Measurements from ENCODE around the gene ADAMTSL1.

Gene ADAMTSL1

DNA sequence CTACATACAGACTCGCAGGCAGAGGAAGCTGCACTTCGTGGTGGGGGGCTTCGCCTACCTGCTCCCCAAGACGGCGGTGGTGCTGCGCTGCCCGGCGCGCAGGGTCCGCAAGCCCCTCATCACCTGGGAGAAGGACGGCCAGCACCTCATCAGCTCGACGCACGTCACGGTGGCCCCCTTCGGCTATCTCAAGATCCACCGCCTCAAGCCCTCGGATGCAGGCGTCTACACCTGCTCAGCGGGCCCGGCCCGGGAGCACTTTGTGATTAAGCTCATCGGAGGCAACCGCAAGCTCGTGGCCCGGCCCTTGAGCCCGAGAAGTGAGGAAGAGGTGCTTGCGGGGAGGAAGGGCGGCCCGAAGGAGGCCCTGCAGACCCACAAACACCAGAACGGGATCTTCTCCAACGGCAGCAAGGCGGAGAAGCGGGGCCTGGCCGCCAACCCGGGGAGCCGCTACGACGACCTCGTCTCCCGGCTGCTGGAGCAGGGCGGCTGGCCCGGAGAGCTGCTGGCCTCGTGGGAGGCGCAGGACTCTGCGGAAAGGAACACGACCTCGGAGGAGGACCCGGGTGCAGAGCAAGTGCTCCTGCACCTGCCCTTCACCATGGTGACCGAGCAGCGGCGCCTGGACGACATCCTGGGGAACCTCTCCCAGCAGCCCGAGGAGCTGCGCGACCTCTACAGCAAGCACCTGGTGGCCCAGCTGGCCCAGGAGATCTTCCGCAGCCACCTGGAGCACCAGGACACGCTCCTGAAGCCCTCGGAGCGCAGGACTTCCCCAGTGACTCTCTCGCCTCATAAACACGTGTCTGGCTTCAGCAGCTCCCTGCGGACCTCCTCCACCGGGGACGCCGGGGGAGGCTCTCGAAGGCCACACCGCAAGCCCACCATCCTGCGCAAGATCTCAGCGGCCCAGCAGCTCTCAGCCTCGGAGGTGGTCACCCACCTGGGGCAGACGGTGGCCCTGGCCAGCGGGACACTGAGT, 303.2 kb downstream of the ADAMTSL1 start:
- DNase-seq (ENCODE audit: low read depth in 2 of 2): no peak
- TF ChIP-seq, protein P1, sequence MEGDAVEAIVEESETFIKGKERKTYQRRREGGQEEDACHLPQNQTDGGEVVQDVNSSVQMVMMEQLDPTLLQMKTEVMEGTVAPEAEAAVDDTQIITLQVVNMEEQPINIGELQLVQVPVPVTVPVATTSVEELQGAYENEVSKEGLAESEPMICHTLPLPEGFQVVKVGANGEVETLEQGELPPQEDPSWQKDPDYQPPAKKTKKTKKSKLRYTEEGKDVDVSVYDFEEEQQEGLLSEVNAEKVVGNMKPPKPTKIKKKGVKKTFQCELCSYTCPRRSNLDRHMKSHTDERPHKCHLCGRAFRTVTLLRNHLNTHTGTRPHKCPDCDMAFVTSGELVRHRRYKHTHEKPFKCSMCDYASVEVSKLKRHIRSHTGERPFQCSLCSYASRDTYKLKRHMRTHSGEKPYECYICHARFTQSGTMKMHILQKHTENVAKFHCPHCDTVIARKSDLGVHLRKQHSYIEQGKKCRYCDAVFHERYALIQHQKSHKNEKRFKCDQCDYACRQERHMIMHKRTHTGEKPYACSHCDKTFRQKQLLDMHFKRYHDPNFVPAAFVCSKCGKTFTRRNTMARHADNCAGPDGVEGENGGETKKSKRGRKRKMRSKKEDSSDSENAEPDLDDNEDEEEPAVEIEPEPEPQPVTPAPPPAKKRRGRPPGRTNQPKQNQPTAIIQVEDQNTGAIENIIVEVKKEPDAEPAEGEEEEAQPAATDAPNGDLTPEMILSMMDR (IDR thresholded peaks at IDR 0.05; ENCODE audit: low read depth, low read length): no peak
- H3K4me3 ChIP-seq (replicated peaks in 1 of 2; ENCODE audit: low read depth in 2 of 2, low read length in 2 of 2): no peak overlapping the region

DNA sequence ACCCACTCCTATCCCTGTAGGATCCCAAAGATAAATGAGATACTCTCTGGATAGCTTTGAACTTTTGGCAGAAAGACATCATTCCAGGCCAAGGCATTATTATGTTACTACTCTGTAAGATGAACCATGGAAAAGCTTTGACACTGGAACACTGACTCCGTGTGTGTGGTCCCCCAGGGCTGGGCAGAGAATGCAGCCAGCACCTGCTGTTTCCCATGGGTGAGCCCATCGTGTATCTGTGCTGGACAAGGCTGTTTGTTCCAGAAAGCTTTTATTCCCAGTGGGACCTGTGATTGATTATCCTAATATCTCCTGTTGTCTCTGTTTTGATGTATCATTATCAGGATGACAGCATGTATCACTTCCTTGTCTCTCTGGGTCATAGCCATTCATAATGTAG, 304.2 kb downstream of the ADAMTSL1 start:
- DNase-seq (ENCODE audit: low read depth in 2 of 2): no peak
- TF ChIP-seq, protein P1 (IDR thresholded peaks at IDR 0.05; ENCODE audit: low read depth, low read length): no peak
- no peak overlapping the region for H3K4me3 ChIP-seq (replicated peaks in 1 of 2; ENCODE audit: low read depth in 2 of 2, low read length in 2 of 2)

DNA sequence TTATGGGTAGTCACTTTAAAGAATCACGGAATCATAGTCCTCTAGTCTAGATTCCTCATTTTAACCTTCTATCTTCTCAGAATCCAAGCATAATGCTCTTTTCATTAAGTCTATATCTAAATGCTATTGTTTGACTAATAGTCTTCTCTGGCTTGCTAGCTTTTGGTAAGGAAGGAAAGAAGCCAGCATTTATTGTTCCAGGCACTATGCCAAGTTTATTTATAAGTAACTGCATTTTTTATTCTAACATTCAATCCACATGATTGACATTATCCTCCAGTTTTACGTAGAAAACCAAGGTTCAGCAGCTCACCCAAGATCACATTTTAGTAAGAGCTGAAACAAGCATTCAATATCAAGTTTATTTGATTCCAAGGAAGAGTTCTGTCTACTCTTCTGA, 304.9 kb downstream of the ADAMTSL1 start:
- no peak overlapping the region for H3K4me3 ChIP-seq (replicated peaks in 1 of 2; ENCODE audit: low read depth in 2 of 2, low read length in 2 of 2)
- TF ChIP-seq, protein P1 (IDR thresholded peaks at IDR 0.05; ENCODE audit: low read depth, low read length): no peak
- DNase-seq (ENCODE audit: low read depth in 2 of 2): peak; percentile 22 to 23

DNA sequence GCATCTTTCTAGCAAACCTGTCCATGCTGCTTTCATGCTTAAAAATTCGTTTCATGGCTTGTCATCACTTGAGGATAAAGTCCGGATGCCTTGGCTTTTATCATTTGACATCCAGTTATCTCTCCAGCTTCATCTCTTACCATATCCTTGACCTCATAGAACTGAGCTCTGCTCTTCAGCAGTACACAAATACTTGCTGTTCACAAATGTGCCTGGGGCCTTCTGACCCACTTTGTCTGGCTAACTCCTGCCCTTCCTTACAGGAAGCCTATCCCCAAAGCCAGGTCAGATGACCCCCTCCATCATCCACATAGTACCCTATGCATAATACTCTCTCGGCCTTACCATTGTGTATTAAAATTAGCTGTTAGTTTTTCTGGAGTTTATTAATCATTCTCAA, 310.0 kb downstream of the ADAMTSL1 start:
- TF ChIP-seq, protein P1 (IDR thresholded peaks at IDR 0.05; ENCODE audit: low read depth, low read length): no peak
- no peak for DNase-seq (ENCODE audit: low read depth in 2 of 2)
- H3K4me3 ChIP-seq (replicated peaks in 1 of 2; ENCODE audit: low read depth in 2 of 2, low read length in 2 of 2): no peak overlapping the region

DNA sequence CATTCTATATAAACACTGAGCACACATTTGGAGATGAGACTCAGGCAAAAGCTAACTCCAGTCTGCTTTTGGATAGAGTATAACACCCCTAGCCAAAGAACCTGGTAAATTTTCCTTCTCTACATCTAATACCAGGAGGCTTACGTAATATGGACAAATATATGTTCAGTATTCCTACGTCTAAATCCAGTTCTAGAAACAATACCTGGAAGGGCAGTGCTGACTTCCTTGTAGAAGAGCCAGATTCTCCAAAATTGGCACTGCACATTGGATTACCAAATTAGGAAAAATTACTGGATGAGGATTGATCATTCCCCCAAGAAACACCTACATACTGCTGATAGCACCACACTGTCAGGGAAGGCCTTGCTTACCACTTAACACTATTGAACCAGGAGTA, 311.7 kb downstream of the ADAMTSL1 start:
- no peak overlapping the region for H3K4me3 ChIP-seq (replicated peaks in 1 of 2; ENCODE audit: low read depth in 2 of 2, low read length in 2 of 2)
- TF ChIP-seq, protein P1 (IDR thresholded peaks at IDR 0.05; ENCODE audit: low read depth, low read length): no peak
- peak; percentile 17 to 38 for DNase-seq (ENCODE audit: low read depth in 2 of 2)

DNA sequence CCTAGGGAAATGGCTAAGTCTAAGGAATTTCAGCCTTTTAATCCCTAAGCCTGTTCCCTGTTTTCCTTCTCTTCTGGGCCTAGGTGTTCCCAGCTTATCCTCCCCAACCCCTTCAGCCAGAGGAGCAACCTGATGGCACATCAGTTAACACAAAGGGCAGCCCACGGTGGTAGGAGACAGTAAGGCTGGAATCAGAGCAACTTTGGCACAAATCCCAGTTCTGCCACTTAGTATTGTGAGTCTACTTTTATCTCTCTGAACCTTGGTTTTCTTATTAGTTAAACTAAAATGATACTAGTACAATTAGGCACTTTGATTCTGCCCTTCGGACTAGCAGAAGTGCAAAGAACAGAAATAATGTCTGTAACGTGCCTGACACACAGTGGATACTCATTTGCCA, 312.2 kb downstream of the ADAMTSL1 start:
- TF ChIP-seq, protein P1 (IDR thresholded peaks at IDR 0.05; ENCODE audit: low read depth, low read length): no peak
- no peak overlapping the region for H3K4me3 ChIP-seq (replicated peaks in 1 of 2; ENCODE audit: low read depth in 2 of 2, low read length in 2 of 2)
- peak in 1 of 2 donors; percentile 14 for DNase-seq (ENCODE audit: low read depth in 2 of 2)
